ENCODE results near the gene DRP2.
"Not testable (repeated sequence)": the region's sequence is repeated elsewhere in the genome, so short reads cannot be mapped to it uniquely, and the experiment has no call there.

The DRP2 gene

GRCh38 chrX:101276238-101276637 is 56.7 kb downstream of the DRP2 start:
- Mint-ChIP-seq H3K27ac (no peak overlapping the region), H3K4me1 (no peaks in the 10 kb centered on the region), H3K9me3 (no peaks in the 10 kb centered on the region), H3K4me3 (no peak overlapping the region), H3K36me3 (no peaks in the 10 kb centered on the region)
- DNase-seq (ENCODE audit: low spot score in 2 of 2): no peak
- ATAC-seq: no peak

DNA sequence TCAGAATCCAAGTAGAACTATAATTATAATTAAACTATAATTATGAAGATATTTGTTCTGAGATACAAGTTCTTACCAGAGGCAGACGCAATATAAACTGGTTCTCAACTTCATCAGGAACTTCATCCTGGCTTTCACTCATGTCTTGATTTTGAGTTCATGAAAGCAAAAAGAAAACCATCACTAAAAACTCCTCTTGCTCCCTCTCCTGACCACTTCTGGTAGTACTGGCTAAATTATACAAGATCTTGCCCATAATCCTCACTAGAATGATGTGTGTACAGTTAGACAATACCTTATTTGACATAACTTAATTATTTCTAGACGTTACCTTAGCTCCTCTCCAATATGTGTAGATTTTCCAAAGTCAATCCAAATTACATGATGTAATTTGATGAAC is 67.8 kb downstream of the DRP2 start:
- Mint-ChIP-seq H3K36me3 (no peaks in the 10 kb centered on the region), H3K4me1 (no peaks in the 10 kb centered on the region), H3K27ac (no peak overlapping the region), H3K9me3 (no peaks in the 10 kb centered on the region), H3K4me3 (no peak overlapping the region)
- ATAC-seq: no peak
- no peak for DNase-seq (ENCODE audit: low spot score in 2 of 2)

DNA sequence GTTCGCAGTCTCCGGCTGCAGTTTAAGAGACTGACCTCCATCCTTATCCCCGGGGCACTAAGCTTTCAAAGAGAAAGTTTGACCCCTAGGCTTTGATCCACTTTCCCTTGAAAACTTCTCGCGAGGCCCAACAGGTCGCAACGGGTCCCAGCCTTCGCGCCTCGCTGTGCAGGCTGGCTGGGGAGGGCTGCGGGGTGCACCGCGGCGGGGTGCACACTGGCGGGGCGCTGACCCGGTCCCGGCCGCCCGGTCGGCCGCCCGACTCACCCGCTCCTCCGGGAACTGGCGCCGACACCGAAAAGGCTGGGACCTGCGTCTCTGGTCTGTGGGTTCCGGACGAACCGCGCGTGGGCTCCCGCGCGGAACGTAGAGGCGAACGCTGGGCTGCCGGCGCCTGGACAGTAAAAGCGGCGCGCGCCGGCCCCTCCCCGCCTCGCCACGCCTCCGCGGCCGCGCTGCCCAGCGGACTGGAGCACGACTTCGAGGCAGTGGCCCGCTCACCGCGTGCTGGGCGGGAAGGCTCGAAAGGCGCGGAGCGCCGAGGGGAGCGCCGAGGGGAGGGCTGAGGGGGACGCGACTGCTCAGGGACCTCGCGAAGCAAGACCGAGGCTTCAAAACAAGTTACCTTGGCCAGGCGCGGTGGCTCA is 71.5 kb downstream of the DRP2 start, which contains the start of gene TAF7L:
TSS of gene TAF7L (minus strand) at position 378 of the 647 bp plus-strand sequence. CDS start 3,791 bp downstream, outside the sequence.
- no peaks in the 10 kb centered on the region for H3K9me3 Mint-ChIP-seq
- H3K4me3 Mint-ChIP-seq: no peak within 1 kb of the TSS
- DNase-seq (ENCODE audit: low spot score in 2 of 2) (no peak), ATAC-seq (no peak)
- H3K27ac Mint-ChIP-seq: no peak within 1 kb of the TSS
- H3K36me3 Mint-ChIP-seq: no peaks in the 10 kb centered on the region
- no peaks in the 10 kb centered on the region for H3K4me1 Mint-ChIP-seq

DNA sequence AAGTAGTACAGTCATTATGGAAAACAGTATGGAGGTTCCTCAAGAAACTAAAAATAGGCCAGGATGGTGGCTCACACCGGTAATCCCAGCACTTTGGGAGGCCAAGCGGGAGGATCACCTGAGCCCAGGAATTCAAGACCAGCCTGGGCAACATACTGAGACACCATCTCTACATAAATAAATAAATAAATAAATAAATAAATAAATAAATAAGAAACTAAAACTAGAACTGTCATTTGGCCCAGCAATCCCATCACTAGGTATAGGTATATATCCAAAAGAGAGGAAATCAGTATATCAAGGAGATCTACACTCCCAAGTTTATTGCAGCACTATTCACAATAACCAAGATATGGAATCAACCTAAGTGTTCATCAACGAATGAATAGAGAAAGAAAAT is 76.0 kb downstream of the DRP2 start:
- H3K4me1 Mint-ChIP-seq; H3K36me3 Mint-ChIP-seq; H3K27ac Mint-ChIP-seq; H3K4me3 Mint-ChIP-seq; DNase-seq (ENCODE audit: low spot score in 2 of 2); ATAC-seq; H3K9me3 Mint-ChIP-seq: not testable (repeated sequence)

- no peaks in the 10 kb centered on the region for H3K36me3 Mint-ChIP-seq
- H3K4me1 Mint-ChIP-seq: no peaks in the 10 kb centered on the region
- no peak overlapping the region for H3K4me3 Mint-ChIP-seq
- ATAC-seq (no peak), DNase-seq (ENCODE audit: low spot score in 2 of 2) (no peak)
- no peaks in the 10 kb centered on the region for H3K9me3 Mint-ChIP-seq
- no peak overlapping the region for H3K27ac Mint-ChIP-seq
Measured at GRCh38 chrX:101303790-101304189, 84.2 kb downstream of the DRP2 start.

Data from stimulated activated effector memory CD8-positive, alpha-beta T cell treated with anti-CD3 and anti-CD28 coated beads, Interleukin-12 subunit alpha, Interleukin-12 subunit beta, amount 100 ng/mL, for 72 hours (primary cell).